ENCODE data around the gene AHDC1.

The AHDC1 gene

GRCh38 chr1:27567971-27568299 is 36.0 kb downstream of the AHDC1 start:
- Mint-ChIP-seq H3K27ac (peak overlapping the region; percentile 93 to 98 (median 96)), H3K9me3 (no peaks in the 10 kb centered on the region), H3K4me1 (peaks cover 92% of the 10 kb centered on the region), H3K36me3 (ENCODE audit: low read depth) (no peaks in the 10 kb centered on the region), H3K4me3 (peak overlapping the region; percentile 48 to 68 (median 53)), H3K27me3 (ENCODE audit: low read depth) (no peaks in the 10 kb centered on the region)
- no peak for TF ChIP-seq CTCF (IDR thresholded peaks at IDR 0.05; ENCODE audit: unreplicated experiment in 3 of 3)

GRCh38 chr1:27567146-27567526 is 36.8 kb downstream of the AHDC1 start:
- Mint-ChIP-seq H3K9me3 (no peaks in the 10 kb centered on the region), H3K4me1 (peaks cover 92% of the 10 kb centered on the region), H3K36me3 (ENCODE audit: low read depth) (no peaks in the 10 kb centered on the region), H3K27me3 (ENCODE audit: low read depth) (no peaks in the 10 kb centered on the region), H3K4me3 (peak overlapping the region; percentile 53 to 76 (median 68)), H3K27ac (peak overlapping the region; percentile 93 to 98 (median 96))
- no peak for TF ChIP-seq CTCF (IDR thresholded peaks at IDR 0.05; ENCODE audit: unreplicated experiment in 3 of 3)

GRCh38 chr1:27566462-27567145 is 37.3 kb downstream of the AHDC1 start:
- H3K27ac Mint-ChIP-seq = peak overlapping the region; percentile 93 to 98 (median 96)
- H3K36me3 Mint-ChIP-seq (ENCODE audit: low read depth) = no peaks in the 10 kb centered on the region
- peak overlapping the region; percentile 53 to 76 (median 68) for H3K4me3 Mint-ChIP-seq
- no peak for TF ChIP-seq CTCF (IDR thresholded peaks at IDR 0.05; ENCODE audit: unreplicated experiment in 3 of 3)
- no peaks in the 10 kb centered on the region for H3K9me3 Mint-ChIP-seq
- no peaks in the 10 kb centered on the region for H3K27me3 Mint-ChIP-seq (ENCODE audit: low read depth)
- H3K4me1 Mint-ChIP-seq = peaks cover 90% of the 10 kb centered on the region

GRCh38 chr1:27564710-27565649 is 39.0 kb downstream of the AHDC1 start:
- no peaks in the 10 kb centered on the region for H3K27me3 Mint-ChIP-seq (ENCODE audit: low read depth)
- H3K4me1 Mint-ChIP-seq = peaks cover 92% of the 10 kb centered on the region
- peaks cover under 1% of the 10 kb centered on the region for H3K36me3 Mint-ChIP-seq (ENCODE audit: low read depth)
- H3K4me3 Mint-ChIP-seq = peak overlapping the region in 1 of 3 experiments; percentile 68
- TF ChIP-seq CTCF (IDR thresholded peaks at IDR 0.05; ENCODE audit: unreplicated experiment in 3 of 3) = no peak
- peak overlapping the region; percentile 97 to 99 (median 98) for H3K27ac Mint-ChIP-seq
- H3K9me3 Mint-ChIP-seq = no peaks in the 10 kb centered on the region

- Mint-ChIP-seq H3K27me3 (ENCODE audit: low read depth) (no peaks in the 10 kb centered on the region), H3K4me1 (peaks cover 89% of the 10 kb centered on the region), H3K9me3 (no peaks in the 10 kb centered on the region), H3K27ac (peak overlapping the region; percentile 97 to 99 (median 98)), H3K36me3 (ENCODE audit: low read depth) (peaks cover 3% of the 10 kb centered on the region), H3K4me3 (peak overlapping the region; percentile 16 to 68 (median 36))
- no peak for TF ChIP-seq CTCF (IDR thresholded peaks at IDR 0.05; ENCODE audit: unreplicated experiment in 3 of 3)
Observed at GRCh38 chr1:27563591-27564471, 40.1 kb downstream of the AHDC1 start.
